Kidney tubule cell (primary cell): ENCODE results near the gene DMD.
A peak's percentile ranks its signal among the peaks of the same experiment; 100 is the strongest.
"Not testable (repeated sequence)": the region's sequence is repeated elsewhere in the genome, so short reads cannot be mapped to it uniquely, and the experiment has no call there.

Source experiments
- DNase-seq: peaks from one replicate; pipeline ENCODE4 v3.0.0-alpha.2; 2018; ENCODE audit warnings: low spot score

The DMD gene

GRCh38 chrX:33211356-33212260 lies at the start of gene DMD:
TSS of gene DMD (minus strand) at chrX:33211549. CDS start at chrX:33211312, 237 bp downstream.
- peak; percentile 1 for DNase-seq

- DNase-seq: no peak
Observed at GRCh38 chrX:33252306-33252825, 41.0 kb upstream of the DMD start.

- no peak for DNase-seq
Observed at GRCh38 chrX:33218819-33219218, 7.5 kb upstream of the DMD start.

- no peak for DNase-seq
Observed at GRCh38 chrX:33210156-33210555, 1.2 kb downstream of the DMD start.

- DNase-seq: no peak
Observed at GRCh38 chrX:33207056-33207455, 4.3 kb downstream of the DMD start.

GRCh38 chrX:33205321-33205720 lies 6.0 kb downstream of the DMD start:
- no peak for DNase-seq

- no peak for DNase-seq
Observed at GRCh38 chrX:33204889-33205288, 6.5 kb downstream of the DMD start.

- DNase-seq: no peak
Observed at GRCh38 chrX:33198561-33199279, 12.6 kb downstream of the DMD start.

- DNase-seq: no peak
Observed at GRCh38 chrX:33195698-33196097, 15.7 kb downstream of the DMD start.

- DNase-seq: no peak
Observed at GRCh38 chrX:33194876-33195433, 16.4 kb downstream of the DMD start.

GRCh38 chrX:33194289-33194688 lies 17.1 kb downstream of the DMD start:
- no peak for DNase-seq

GRCh38 chrX:33190016-33190415 lies 21.3 kb downstream of the DMD start:
- no peak for DNase-seq

- no peak for DNase-seq
Observed at GRCh38 chrX:33188881-33189280, 22.5 kb downstream of the DMD start.

GRCh38 chrX:33188286-33188685 lies 23.1 kb downstream of the DMD start:
- DNase-seq: no peak

- not testable (repeated sequence) for DNase-seq
Observed at GRCh38 chrX:33184803-33185202, 26.5 kb downstream of the DMD start.

- no peak for DNase-seq
Observed at GRCh38 chrX:33183361-33183760, 28.0 kb downstream of the DMD start.

GRCh38 chrX:33178690-33179089 lies 32.7 kb downstream of the DMD start:
- DNase-seq: no peak

- no peak for DNase-seq
Observed at GRCh38 chrX:33178218-33178617, 33.1 kb downstream of the DMD start.

- DNase-seq: no peak
Observed at GRCh38 chrX:33175201-33175600, 36.1 kb downstream of the DMD start.

GRCh38 chrX:33171041-33171440 lies 40.3 kb downstream of the DMD start:
- no peak for DNase-seq

GRCh38 chrX:33161829-33162228 lies 49.5 kb downstream of the DMD start:
- DNase-seq: no peak

- no peak for DNase-seq
Observed at GRCh38 chrX:33160273-33160672, 51.1 kb downstream of the DMD start.
